HG03060 (cell line): ENCODE measurements around the gene LGALS14.
"Not testable (repeated sequence)": the region's sequence is repeated elsewhere in the genome, so short reads cannot be mapped to it uniquely, and the experiment has no call there.

Source experiments
- ATAC-seq: cut with Tn5 transposase; IDR thresholded peaks from one replicate; pipeline ENCODE4 v1.9.1; 2021; ENCODE audit warnings: low read depth, moderate number of reproducible peaks; ENCODE audit not compliant: unreplicated experiment

The LGALS14 gene

DNA sequence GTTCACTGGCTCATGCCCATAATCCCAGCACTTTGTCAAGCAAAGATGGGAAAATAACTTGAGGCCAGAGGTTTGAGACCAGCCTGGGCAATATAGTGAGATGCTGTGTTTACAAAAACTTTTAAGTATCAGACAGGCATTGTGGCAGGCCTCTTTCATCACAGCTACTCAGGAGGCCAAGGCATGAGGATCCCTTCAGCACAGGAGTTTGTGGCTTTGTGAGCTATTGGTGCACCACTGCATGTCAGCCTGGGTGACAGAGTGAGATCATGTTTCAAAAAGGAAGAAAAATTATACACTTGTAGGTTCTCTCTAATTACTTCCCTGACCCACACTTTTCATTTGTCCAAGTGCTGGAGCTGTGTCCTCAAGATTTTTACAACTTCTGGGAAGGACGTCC is 11.5 kb upstream of the LGALS14 start:
- no peak for ATAC-seq

DNA sequence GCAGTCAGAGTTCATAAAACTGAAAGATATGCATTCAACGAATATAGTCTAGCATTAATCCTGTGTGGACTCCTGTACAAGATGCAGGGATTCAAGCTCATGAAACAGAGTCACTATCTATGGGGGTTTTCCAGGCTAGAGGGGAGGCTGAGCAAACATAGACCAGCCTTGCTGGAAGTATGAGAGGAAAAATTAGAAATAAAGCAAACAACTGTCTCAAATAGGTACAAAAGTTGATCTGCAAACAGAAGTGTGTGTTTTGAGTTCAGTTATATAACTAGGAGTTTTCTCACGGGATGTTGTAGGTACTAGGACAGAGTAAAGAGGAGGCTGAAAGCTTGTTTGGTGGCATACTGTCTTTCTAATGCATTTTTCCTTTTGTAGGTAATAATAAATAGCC is 8.5 kb upstream of the LGALS14 start:
- ATAC-seq: no peak

DNA sequence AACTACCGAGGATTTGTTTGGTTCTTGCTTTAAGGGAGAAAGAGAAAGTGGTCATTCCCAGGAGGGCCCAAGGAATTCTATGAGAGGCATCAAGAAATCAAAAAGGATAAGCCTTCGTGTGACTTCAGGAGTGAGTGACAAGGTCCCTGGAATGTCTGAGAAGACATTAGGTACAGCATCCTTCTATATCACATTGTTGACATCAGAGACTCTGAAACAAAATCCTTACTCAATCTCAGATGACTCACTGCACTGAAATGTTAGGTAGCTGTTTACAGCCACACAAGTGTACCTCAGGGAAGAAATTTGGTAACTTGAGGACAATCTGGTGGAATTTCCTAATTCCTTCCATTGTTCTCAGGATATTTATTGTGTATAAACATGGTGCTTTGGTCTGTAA is 7.9 kb upstream of the LGALS14 start:
- no peak for ATAC-seq

DNA sequence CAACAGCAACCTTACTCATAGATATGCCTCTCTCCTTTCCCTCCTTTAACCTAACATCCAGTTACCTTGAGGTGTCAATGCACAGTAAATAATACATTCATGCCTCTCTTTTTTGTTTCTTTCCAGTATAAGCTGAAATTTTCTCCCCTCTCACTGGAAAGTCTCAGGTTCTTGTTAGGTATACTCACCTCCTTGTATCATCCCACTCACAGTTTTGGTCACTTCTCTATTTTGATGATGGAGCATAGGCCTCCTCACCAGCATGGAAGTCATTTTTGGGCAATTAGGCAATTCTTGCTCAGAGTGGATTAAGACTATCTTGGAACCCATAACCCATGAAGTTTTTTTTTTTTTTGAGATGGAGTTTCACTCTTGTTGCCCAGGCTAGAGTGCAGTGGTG is 5.7 kb upstream of the LGALS14 start:
- no peak for ATAC-seq

DNA sequence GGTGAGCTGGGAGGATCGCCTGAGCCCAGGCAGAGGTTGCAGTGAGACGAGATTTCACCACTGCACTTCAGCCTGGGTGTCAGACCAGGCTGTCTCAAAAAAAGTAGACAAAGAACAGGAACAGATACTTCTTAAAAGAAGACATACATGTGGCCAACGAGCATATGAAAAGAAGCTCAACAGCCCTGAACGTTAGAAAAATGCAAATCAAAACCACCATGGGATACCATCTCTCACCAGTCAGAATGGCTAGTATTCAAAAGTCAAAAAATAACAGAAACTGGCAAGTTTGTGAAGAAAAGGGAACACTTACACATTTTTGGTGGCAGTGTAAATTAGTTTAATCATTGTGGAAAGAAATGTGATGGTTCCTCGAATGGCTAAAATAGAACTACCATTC is 3.0 kb upstream of the LGALS14 start:
- ATAC-seq: no peak

DNA sequence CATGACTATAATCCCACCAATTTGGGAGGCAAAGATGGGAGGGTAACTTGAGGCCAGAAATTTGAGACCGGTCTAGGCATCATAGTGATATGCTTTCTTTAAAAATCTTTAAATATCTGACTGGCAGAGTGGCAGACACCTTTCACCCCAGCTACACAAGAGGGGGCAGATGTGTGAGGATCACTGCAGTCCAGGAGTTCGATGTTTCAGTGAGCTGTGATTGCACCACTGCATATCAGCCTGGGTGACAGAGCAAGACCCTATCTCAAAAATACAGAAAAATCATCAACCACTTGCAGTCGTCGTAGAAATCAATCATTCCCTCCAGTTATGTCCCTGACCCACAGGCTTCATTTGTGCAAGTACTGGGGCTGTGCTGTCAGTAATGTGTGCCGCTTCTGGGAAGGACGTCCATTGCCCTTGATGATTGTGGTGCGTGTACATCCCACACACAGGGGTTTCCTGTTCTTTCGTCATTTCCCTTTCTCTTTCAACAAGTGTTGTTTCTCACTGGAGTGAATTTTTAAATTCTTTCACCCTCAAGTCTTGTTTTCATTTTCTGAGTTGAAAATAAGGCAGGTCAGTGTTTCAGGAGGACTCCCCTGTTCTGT is 1.4 kb downstream of the LGALS14 start:
- ATAC-seq: no peak

DNA sequence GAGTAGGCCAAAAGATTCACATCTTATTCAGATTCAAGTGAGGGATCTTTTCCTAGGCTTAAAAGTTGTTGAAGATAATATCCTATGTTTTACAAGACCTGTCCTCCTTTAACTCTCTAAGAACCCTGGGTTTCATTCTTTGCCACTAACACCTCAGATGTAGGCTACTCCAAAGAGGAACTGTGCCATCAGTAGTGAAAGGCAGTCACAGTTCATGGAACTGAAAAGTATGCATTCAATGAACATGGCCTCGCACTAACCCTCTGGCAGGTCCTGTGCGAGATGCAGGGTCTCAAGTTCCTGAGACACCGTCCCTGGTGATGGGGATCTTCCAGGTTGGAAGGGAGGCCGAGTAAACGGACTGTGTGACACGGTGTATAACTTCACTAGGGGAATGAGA is 4.3 kb downstream of the LGALS14 start:
- no peak for ATAC-seq

DNA sequence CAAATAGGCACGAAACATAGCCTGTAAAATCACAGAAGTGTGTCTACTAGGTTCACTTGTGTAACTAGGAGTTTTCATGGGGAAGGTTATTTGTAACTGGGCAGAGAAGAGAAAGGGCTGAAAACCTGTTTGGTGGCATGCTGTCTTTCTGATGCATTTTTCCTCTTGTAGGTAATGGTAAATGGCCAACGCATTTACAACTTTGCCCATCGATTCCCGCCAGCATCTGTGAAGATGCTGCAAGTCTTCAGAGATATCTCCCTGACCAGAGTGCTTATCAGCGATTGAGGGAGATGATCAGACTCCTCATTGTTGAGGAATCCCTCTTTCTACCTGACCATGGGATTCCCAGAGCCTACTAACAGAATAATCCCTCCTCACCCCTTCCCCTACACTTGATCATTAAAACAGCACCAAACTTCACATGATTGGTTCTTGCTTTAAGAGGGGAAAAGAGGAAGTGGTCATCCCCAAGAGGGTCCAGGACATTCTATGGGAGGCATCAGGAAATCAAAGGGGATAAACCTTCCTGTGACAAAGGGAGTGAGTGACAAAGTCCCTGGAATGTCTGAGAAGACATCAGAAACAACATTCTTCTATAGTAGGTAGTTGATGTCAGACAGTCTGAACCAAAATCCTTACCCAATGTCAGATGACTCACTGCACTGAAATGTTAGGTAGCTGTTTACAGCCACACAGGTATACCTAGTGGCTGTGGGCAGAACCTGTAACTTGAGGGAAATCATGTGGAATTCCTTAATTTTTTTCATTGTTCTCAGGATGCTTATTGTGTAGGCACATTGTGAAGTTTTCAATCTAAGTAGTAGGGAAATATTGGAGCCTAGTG is 5.0 kb downstream of the LGALS14 start:
- no peak for ATAC-seq

DNA sequence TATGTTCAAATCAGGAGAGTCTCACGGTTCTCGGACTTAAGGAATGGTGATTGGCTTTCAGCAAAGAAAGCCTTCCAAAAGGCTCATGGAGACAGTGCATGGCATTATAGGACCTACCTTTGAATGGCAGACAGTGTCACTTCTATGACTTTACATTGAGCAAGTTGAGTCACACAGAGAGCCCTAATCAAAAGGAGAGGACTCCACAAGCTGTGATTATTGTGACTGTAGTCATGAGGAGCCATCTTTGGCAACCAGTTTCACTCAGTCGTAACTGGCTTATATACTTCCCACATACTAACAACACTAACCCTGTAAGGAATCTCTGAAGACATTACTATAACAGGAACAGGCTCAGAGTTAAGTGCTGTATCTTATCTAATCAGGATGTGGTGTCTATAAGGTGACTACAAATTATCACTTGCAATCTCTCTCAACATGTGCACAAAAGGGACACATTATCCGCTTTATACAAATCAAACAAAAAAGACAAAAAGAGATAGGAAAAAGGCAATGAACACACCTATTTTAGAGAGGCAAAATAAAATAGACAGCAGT is 6.1 kb downstream of the LGALS14 start:
- ATAC-seq: no peak

DNA sequence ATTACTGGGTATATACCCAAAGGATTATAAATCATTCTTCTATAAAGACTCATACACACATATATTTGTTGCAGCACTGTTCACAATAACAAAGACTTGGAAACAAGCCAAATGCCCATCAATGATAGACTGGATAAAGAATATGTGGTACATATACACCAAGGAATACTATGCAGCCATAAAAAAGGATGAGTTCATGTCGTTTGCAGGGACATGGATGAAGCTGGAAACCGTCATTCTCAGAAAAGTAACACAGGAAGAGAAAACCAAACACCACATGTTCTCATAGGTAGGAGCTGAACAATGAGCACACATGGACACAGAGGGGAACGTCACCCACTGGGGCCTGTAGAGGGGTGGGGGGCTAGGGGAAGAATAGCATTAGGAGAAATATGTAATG is 15.9 kb downstream of the LGALS14 start:
- not testable (repeated sequence) for ATAC-seq

DNA sequence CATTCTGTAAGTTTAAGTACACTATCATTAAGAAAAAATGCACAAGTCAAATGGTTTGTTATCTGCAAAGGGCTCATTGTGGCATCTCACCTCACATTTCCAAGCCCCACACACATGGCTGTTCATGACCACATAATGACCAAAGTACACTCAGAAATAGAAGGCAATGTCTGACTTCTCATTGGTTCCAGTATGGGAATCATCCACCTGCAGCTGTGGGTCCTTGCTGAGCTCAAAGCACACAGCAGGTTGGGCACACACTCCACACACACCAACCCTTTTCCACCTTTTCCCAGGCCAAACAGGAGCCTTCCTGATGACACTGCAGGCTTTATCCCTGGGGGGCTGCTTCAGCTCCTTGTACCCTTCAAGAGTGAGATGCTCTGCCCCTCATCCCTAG is 21.7 kb downstream of the LGALS14 start:
- no peak for ATAC-seq

DNA sequence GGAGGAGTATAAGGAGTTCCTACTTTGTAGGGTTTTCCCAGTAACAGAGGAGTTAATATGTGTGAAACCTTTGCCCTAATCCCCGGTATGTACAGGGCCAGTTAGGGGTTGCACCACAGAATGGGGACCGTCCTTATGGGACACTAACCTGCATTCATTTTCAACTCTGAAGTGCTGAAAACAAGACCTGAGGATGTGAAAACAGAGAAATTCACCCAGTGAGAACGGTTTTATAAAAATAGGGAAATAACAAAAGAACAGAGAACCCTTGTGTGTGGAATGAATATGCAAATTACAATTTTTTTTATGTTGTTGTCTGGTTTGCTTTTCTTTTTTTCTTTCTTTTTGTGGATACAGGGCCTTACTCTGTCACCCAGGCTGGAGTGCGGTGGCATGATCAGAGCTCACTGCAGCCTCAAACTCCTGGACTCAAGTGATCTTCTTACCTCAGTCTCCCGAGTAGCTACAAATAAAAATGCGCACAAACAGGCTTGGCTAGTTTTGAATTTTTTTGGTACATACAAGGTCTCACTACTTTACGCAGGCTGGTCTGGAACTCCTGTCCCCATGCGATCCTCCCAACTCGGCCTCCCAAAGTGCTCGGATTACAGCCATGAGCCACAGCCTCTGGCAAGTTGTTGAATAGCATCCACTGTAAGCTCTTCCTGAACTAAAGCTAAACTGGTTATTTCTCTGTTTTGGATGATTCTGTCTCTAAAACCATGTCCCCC is 23.0 kb downstream of the LGALS14 start:
- no peak for ATAC-seq

DNA sequence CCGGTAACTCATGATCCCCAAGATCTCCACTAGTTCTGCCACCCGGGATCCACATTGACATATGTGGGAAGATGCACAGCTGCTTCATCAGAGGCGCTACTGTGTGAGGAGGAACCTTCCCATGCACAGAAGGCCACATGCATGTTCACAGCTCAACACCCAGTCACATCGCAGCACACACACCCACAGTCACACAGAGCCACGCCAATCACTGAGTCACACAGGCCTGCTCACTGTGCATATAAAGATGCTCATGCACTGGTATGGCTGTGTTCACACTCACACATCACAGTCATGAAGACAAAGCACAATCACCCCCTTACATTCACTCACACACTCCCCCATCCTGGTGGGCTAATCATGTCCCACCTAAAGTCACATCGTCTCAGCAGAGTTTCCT is 23.8 kb downstream of the LGALS14 start:
- ATAC-seq: no peak

DNA sequence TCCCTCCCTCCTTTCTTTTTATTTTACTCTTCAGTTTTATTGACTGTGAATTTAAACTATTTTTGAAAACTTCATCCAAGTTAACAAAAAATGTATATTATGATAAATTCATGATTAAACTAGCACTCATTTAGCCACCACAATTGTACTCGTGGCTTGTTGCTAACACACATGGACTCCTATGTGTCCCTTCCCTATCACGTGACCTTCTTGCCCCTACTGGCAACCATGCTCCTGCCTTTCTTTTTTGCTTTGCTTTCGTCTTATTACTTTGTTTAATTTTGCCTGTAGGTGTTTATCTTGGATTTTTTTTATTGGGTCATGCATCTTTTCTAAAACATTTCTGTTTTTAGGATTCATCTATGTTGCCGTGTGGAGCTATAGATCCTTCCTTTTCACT is 25.3 kb downstream of the LGALS14 start:
- ATAC-seq: no peak

DNA sequence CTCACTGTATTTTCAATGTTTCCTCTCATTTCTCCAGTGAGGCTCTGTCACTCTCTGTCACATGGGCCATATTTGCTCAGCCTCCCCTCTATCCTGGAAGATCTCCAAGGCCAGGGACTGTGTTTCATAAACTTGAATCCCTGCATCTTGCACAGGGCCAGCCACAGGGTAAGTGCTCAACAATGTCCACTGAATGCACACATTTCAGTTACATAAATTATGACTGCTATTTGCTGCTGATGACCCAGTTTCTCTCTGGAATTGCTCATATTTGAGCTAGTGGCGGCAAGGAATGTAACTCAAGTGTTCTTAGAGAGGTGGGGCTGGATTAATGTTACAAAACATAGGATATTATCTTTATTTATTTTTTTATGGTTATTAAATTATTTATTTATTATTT is 27.4 kb downstream of the LGALS14 start:
- ATAC-seq: no peak

DNA sequence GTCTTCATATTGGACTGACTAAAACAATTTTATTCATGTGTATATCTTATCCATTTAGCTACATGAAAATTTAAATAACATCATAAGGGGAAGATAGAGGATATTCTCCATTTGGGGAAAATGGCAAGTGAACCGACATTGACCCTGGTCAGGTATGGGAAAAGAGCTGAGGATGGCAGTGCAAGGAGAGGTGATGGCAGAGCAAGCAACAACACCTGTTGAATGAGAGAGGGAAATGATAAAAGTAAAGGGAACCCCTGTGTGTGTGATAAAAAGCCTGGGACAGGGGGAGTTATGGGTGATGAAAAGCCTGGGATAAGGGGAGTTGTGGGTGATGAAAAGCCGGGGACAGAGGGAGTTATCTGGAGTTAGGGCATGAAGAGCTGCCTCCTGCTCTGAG is 29.6 kb downstream of the LGALS14 start:
- no peak for ATAC-seq

DNA sequence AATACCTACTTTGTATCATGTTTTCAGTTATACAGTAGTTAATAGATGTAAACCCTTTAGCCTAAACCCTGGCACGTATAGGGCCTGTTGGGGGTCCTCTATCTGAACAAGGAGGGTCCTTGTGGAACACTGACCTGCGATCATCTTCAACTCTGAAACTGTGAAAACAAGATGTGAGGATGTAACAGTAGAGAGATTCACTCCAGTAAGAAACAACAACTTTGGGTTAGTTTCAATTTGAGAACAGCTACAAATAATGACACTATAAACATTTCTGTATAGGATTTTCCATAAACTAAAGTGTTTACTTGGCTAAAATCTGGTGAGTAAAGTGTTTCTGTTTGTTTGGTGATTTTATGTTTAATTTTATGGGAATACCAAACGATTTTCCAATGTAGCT is 31.4 kb downstream of the LGALS14 start:
- no peak for ATAC-seq

DNA sequence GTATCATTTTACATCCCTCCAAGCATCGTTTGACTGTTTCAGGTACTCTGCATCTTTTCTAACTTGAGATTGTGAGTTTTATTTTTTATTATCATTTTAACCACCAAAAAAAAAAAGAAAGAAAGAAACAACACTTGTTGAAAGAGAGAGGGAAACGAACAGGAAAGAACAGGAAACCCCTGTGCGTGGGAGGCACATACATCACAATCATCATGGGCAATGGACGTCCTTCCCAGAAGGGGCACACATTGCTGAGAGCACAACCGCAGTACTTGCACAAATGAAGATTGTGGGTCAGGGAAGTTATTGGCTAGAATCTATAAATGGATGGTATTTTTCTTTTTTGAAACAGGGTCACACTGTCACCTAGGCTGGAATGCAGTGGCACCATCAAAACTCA is 31.8 kb downstream of the LGALS14 start:
- ATAC-seq: no peak

DNA sequence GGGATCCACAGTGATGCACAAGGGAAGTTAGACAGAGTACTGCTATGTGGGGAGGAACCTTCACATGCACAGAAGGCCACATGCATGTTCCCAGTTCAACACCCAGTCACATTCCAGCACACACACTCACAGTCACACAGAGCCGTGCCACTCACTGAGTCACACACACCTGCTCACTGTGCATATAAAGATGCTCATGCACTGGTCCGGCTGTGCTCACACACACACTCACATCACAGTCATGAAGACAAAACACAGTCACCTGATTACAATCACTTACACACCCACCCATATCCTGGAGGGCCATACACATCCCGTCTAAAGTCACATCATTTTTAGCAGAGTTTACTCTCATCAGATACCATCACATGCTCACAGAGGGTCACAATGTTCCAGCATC is 33.1 kb downstream of the LGALS14 start:
- ATAC-seq: no peak

DNA sequence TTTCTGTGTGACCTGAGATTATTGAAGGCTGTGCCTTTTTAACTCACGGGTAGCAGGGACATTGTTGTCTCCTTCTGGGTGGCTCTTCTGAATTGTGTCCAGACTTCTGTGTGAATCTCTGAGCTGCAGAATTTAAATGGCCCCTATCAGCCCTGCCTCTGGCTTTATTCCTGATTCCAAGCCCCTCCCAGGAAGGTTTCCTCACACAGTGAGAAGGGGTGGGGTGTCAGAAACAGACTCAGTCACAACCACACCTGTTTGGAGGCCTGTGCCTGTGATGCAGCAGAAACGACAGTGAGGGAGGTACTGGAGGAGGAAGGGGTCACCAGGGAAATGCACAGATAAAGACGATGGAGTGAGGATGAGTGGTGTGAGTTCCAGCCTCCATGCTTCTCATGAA is 33.6 kb downstream of the LGALS14 start, which contains the start of gene CLC:
Gene CLC, minus strand, starts transcription at position 139 of the 400 bp plus-strand sequence. Its CDS starts 77 bp downstream, at position 62.
- ATAC-seq: no peak

DNA sequence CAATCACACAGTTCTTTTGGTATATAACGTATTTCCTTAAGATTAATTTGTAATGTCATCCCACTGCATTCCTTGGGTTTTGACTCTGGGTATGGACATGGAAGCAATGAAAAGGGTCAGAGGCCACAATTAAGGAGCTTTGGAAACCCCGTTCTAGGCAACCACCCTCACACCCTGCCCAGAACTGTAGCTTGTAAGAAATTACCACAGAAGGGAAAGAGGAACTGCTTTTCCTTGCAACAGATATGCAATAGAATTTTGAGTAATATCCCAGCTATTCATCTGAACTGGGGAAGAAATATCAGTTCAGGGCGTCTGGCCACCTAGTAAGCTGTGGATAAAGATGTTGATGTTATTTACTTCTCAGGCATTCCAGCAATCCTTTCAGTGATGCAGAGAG is 34.5 kb downstream of the LGALS14 start:
- no peak for ATAC-seq
